Activated CD4-positive, alpha-beta T cell treated with anti-CD3 and anti-CD28 coated beads, Interleukin-2, amount 10 ng/mL, durations not matched to agents 7 days and 5 days (primary cell): Measurements from ENCODE around the gene SCARF1. TPM values are rescaled to one million over a fixed set of nuclear protein-coding genes. Genes with fewer than 3 reads are reported as not detected.
"Not testable (repeated sequence)": the region's sequence is repeated elsewhere in the genome, so short reads cannot be mapped to it uniquely, and the experiment has no call there.

ENCODE experiments used
- CTCF ChIA-PET: fragments of 350-600 bp; sonication (Branson Sonifier 250); formaldehyde crosslinking; loops from one replicate; lab custom pipeline; 2021; ENCODE audit warnings: antibody characterized with exemption; lab: Charles Lee
- POLR2A ChIA-PET: fragments of 350-600 bp; sonication (Branson Sonifier 250); formaldehyde crosslinking; loops from one replicate; lab custom pipeline; 2021; ENCODE audit warnings: antibody characterized with exemption; lab: Charles Lee
- DNase-seq: peaks from one replicate; pipeline ENCODE4 v3.0.0-alpha.2; 2020
- H3K27ac Mint-ChIP-seq: one replicate; pipeline ENCODE4 v1.8.0; 2021; ENCODE audit warnings: mild to moderate bottlenecking, moderate library complexity, mixed read lengths
- H3K27me3 Mint-ChIP-seq: one replicate; pipeline ENCODE4 v1.8.0; 2021; ENCODE audit warnings: mixed read lengths
- H3K36me3 Mint-ChIP-seq: one replicate; pipeline ENCODE4 v1.8.0; 2021; ENCODE audit warnings: low read depth, mixed read lengths
- H3K4me1 Mint-ChIP-seq: one replicate; pipeline ENCODE4 v1.8.0; 2021; ENCODE audit warnings: mixed read lengths
- H3K4me3 Mint-ChIP-seq: one replicate; pipeline ENCODE4 v1.8.0; 2021; ENCODE audit warnings: mild to moderate bottlenecking, moderate library complexity, mixed read lengths
- H3K9me3 Mint-ChIP-seq: one replicate; pipeline ENCODE4 v1.8.0; 2021; ENCODE audit warnings: mixed read lengths
- total RNA-seq, 2 experiments: library from RNA; stranded (reverse); gene quantifications; one replicate each; pipeline ENCODE4 v1.2.3, GENCODE V29; 2021

The SCARF1 gene
- 1 to 10 TPM in 1 of 2 experiments, under 1 TPM in 1; 0.87 to 1.0 TPM for total RNA-seq

- H3K36me3 Mint-ChIP-seq, result no peaks in the 10 kb centered on the region
- ChIA-PET CTCF (interaction anchor here (0.6 to 1.9 kb wide), 8 partner anchors 9 to 853 kb away, joined by 3 to 5 read pairs (median 3); no protein-coding TSS in a partner anchor), POLR2A (interaction anchor here (0.6 kb wide), 1 partner anchor 129 kb away, joined by 7 read pairs; the partner anchor contains the start of gene INPP5K)
- no peak for DNase-seq
- peaks cover 34% of the 10 kb centered on the region for H3K4me1 Mint-ChIP-seq
- no peaks in the 10 kb centered on the region for H3K27me3 Mint-ChIP-seq
- H3K9me3 Mint-ChIP-seq, result no peaks in the 10 kb centered on the region
- peak within 1 kb of the TSS; percentile 73 for H3K4me3 Mint-ChIP-seq
- peak within 1 kb of the TSS; percentile 31 for H3K27ac Mint-ChIP-seq
These were observed at the start of gene SCARF1 for GRCh38 chr17:1645207-1646171. SCARF1 (minus strand) TSS chr17:1645732; CDS start chr17:1645697, 35 bp downstream.

- Mint-ChIP-seq H3K27ac (no peak overlapping the region), H3K9me3 (no peaks in the 10 kb centered on the region), H3K4me3 (no peak overlapping the region), H3K36me3 (no peaks in the 10 kb centered on the region), H3K4me1 (no peaks in the 10 kb centered on the region), H3K27me3 (peaks cover 4% of the 10 kb centered on the region)
- DNase-seq, result no peak
- CTCF ChIA-PET, result no interaction called here
- POLR2A ChIA-PET, result no interaction called here
These were observed 47.8 kb upstream of the SCARF1 start for GRCh38 chr17:1693339-1693738.

GRCh38 chr17:1690544-1691221, 45.2 kb upstream of the SCARF1 start:
- no peaks in the 10 kb centered on the region for H3K36me3 Mint-ChIP-seq
- CTCF ChIA-PET, result no interaction called here
- H3K4me1 Mint-ChIP-seq, result peaks cover 2% of the 10 kb centered on the region
- H3K9me3 Mint-ChIP-seq, result no peaks in the 10 kb centered on the region
- H3K27ac Mint-ChIP-seq, result no peak overlapping the region
- H3K27me3 Mint-ChIP-seq, result peaks cover 4% of the 10 kb centered on the region
- POLR2A ChIA-PET, result no interaction called here
- H3K4me3 Mint-ChIP-seq, result no peak overlapping the region
- DNase-seq, result no peak

- H3K9me3 Mint-ChIP-seq, H3K4me3 Mint-ChIP-seq, H3K27ac Mint-ChIP-seq, H3K27me3 Mint-ChIP-seq, DNase-seq, POLR2A ChIA-PET: not testable (repeated sequence)
- Mint-ChIP-seq H3K36me3 (peaks cover 10% of the 10 kb centered on the region), H3K4me1 (peaks cover 14% of the 10 kb centered on the region)
- CTCF ChIA-PET, result interaction anchor here (0.6 kb wide), 1 partner anchor 282 kb away, joined by 3 read pairs; no protein-coding TSS in a partner anchor
These were observed 42.9 kb upstream of the SCARF1 start for GRCh38 chr17:1688405-1688804.

GRCh38 chr17:1686086-1686485, 40.6 kb upstream of the SCARF1 start:
- Mint-ChIP-seq H3K4me3 (no peak overlapping the region), H3K9me3 (no peaks in the 10 kb centered on the region), H3K4me1 (peaks cover 31% of the 10 kb centered on the region), H3K27me3 (no peaks in the 10 kb centered on the region), H3K27ac (peak overlapping the region; percentile 46), H3K36me3 (peaks cover 30% of the 10 kb centered on the region)
- CTCF ChIA-PET, result no interaction called here
- POLR2A ChIA-PET, result no interaction called here
- no peak for DNase-seq

- Mint-ChIP-seq H3K27me3 (no peaks in the 10 kb centered on the region), H3K9me3 (no peaks in the 10 kb centered on the region), H3K27ac (peak within 1 kb of the TSS; percentile 92), H3K4me1 (peaks cover 34% of the 10 kb centered on the region), H3K4me3 (peak within 1 kb of the TSS; percentile 92), H3K36me3 (peaks cover 43% of the 10 kb centered on the region)
- DNase-seq, result peak; percentile 98
- ChIA-PET POLR2A (no interaction called here), CTCF (interaction anchor here (0.6 to 2.2 kb wide), 6 partner anchors 15 to 101 kb away, joined by 3 to 10 read pairs (median 4); partner anchors contain the start of gene RILP)
These were observed 39.1 kb upstream of the SCARF1 start, which contains the start of gene PRPF8 for GRCh38 chr17:1684378-1685189. PRPF8 (minus strand) TSS chr17:1684867; CDS start chr17:1684571, 296 bp downstream.

- peak overlapping the region; percentile 92 for H3K4me3 Mint-ChIP-seq
- peaks cover 52% of the 10 kb centered on the region for H3K36me3 Mint-ChIP-seq
- no peaks in the 10 kb centered on the region for H3K27me3 Mint-ChIP-seq
- peaks cover 34% of the 10 kb centered on the region for H3K4me1 Mint-ChIP-seq
- H3K9me3 Mint-ChIP-seq, result no peaks in the 10 kb centered on the region
- DNase-seq, result no peak
- POLR2A ChIA-PET, result no interaction called here
- H3K27ac Mint-ChIP-seq, result peak overlapping the region; percentile 92
- CTCF ChIA-PET, result interaction anchor here (0.5 to 2.2 kb wide), 9 partner anchors 10 to 522 kb away, joined by 3 to 10 read pairs (median 3); no protein-coding TSS in a partner anchor
These were observed 37.9 kb upstream of the SCARF1 start for GRCh38 chr17:1683459-1683858.

- CTCF ChIA-PET, result interaction anchor here (1.5 to 1.7 kb wide), 2 partner anchors 15 to 27 kb away, joined by 3 to 5 read pairs; partner anchors contain the start of gene RILP
- DNase-seq, result no peak
- Mint-ChIP-seq H3K27ac (no peak overlapping the region), H3K4me3 (no peak overlapping the region), H3K27me3 (no peaks in the 10 kb centered on the region), H3K9me3 (no peaks in the 10 kb centered on the region), H3K36me3 (peaks cover 81% of the 10 kb centered on the region), H3K4me1 (peaks cover 8% of the 10 kb centered on the region)
- POLR2A ChIA-PET, result interaction anchor here (0.7 kb wide), 1 partner anchor 40 kb away, joined by 4 read pairs; no protein-coding TSS in a partner anchor
These were observed 30.9 kb upstream of the SCARF1 start for GRCh38 chr17:1676401-1676800.

GRCh38 chr17:1673041-1673785, 27.7 kb upstream of the SCARF1 start:
- POLR2A ChIA-PET, result no interaction called here
- H3K27ac Mint-ChIP-seq, result peak overlapping the region; percentile 34

GRCh38 chr17:1663934-1664333, 18.4 kb upstream of the SCARF1 start:
- DNase-seq, H3K4me1 Mint-ChIP-seq, H3K9me3 Mint-ChIP-seq, POLR2A ChIA-PET, H3K4me3 Mint-ChIP-seq, H3K27me3 Mint-ChIP-seq: not testable (repeated sequence)
- CTCF ChIA-PET, result interaction anchor here (0.6 to 4.1 kb wide), 3 partner anchors 13 to 88 kb away, joined by 3 to 29 read pairs (median 3); partner anchors contain the start of gene RILP
- Mint-ChIP-seq H3K36me3 (peaks cover 53% of the 10 kb centered on the region), H3K27ac (peak overlapping the region; percentile 14)

More at GRCh38 chr17:1673041-1673785, 27.7 kb upstream of the SCARF1 start:
- H3K4me3 Mint-ChIP-seq, result no peak overlapping the region
- H3K36me3 Mint-ChIP-seq, result peaks cover 77% of the 10 kb centered on the region
- no peaks in the 10 kb centered on the region for H3K9me3 Mint-ChIP-seq
- peak; percentile 20 for DNase-seq
- H3K4me1 Mint-ChIP-seq, result peaks cover 13% of the 10 kb centered on the region
- CTCF ChIA-PET, result interaction anchor here (0.5 to 3.5 kb wide), 5 partner anchors 10 to 24 kb away, joined by 3 to 14 read pairs (median 3); partner anchors contain the start of gene RILP
- H3K27me3 Mint-ChIP-seq, result no peaks in the 10 kb centered on the region

- Mint-ChIP-seq H3K4me3 (no peak overlapping the region), H3K4me1 (peaks cover 1% of the 10 kb centered on the region), H3K9me3 (no peaks in the 10 kb centered on the region), H3K27ac (no peak overlapping the region), H3K36me3 (peaks cover 59% of the 10 kb centered on the region), H3K27me3 (no peaks in the 10 kb centered on the region)
- CTCF ChIA-PET, result interaction anchor here (0.6 to 4.1 kb wide), 5 partner anchors 8 to 15 kb away, joined by 3 to 29 read pairs (median 4); partner anchors contain the start of gene RILP
- DNase-seq, result no peak
- POLR2A ChIA-PET, result no interaction called here
These were observed 15.5 kb upstream of the SCARF1 start for GRCh38 chr17:1661045-1661444.
